Choroid plexus epithelial cell (primary cell): ENCODE measurements around the gene IQCK.
A peak's percentile ranks its signal among the peaks of the same experiment; 100 is the strongest.

Experiments
- DNase-seq: peaks from one replicate; pipeline ENCODE4 v3.0.0-alpha.2; 2010; ENCODE audit warnings: low read depth
- H3K4me3 ChIP-seq: 2 replicates; pipeline ENCODE4 v1.5.1; 2011; ENCODE audit warnings: low read depth, mild to moderate bottlenecking, control low read depth, low read length, moderate library complexity
- TF ChIP-seq, protein P1 (sequence below): conservative IDR thresholded peaks from 2 replicates; pipeline ENCODE4 v1.5.1; 2011; ENCODE audit warnings: low read depth, mild to moderate bottlenecking, control low read depth, inconsistent platforms, low read length, moderate library complexity

The IQCK gene

DNA sequence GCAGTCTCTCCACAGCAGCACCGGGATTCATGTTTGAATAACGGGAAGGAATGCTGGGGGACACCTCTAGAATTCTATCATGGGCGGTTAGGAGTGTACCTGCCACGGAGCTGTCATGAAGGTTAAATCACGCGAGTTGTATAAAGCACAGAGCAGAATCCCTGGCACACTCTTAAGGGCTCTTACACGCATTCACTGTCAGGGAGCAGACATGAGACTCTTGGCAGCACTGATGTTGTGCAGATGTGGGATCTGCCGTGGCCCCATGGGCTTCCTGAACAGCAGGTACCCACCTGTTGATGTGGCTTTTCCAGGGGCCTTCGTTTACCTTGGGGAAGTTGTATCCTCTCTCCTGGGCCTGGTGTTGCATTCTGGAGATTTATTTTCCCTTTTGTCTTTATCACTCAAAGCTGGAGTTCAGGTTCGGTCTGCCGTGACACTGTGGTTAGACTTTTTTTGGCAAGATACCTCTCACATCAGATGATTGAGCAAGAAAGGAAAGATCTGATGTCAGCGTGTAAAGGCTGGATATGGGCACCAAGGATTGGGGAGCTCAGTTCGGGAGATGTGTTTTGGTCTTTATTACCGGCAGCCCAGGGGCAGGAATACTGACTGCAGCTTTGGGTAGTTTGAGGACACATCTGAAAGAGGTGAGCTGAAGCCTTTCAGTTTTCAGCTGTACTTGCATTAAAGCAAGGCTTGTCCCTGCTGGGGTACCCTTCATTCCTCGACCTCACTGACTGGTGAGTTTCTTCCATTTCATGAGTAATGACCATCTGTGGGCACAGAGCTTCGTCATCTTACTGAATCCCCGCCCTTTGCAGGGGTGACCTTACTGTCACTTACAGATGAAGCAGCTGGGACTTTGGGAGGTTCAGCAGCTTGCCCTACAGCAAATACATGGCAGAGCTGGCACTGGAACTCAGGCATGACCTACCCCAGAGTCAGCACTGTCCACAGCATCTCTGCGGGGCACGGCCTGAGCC is 19.3 kb upstream of the IQCK start:
- TF ChIP-seq, protein P1, sequence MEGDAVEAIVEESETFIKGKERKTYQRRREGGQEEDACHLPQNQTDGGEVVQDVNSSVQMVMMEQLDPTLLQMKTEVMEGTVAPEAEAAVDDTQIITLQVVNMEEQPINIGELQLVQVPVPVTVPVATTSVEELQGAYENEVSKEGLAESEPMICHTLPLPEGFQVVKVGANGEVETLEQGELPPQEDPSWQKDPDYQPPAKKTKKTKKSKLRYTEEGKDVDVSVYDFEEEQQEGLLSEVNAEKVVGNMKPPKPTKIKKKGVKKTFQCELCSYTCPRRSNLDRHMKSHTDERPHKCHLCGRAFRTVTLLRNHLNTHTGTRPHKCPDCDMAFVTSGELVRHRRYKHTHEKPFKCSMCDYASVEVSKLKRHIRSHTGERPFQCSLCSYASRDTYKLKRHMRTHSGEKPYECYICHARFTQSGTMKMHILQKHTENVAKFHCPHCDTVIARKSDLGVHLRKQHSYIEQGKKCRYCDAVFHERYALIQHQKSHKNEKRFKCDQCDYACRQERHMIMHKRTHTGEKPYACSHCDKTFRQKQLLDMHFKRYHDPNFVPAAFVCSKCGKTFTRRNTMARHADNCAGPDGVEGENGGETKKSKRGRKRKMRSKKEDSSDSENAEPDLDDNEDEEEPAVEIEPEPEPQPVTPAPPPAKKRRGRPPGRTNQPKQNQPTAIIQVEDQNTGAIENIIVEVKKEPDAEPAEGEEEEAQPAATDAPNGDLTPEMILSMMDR = no peak
- DNase-seq = peak; percentile 62
- no peak overlapping the region for H3K4me3 ChIP-seq

DNA sequence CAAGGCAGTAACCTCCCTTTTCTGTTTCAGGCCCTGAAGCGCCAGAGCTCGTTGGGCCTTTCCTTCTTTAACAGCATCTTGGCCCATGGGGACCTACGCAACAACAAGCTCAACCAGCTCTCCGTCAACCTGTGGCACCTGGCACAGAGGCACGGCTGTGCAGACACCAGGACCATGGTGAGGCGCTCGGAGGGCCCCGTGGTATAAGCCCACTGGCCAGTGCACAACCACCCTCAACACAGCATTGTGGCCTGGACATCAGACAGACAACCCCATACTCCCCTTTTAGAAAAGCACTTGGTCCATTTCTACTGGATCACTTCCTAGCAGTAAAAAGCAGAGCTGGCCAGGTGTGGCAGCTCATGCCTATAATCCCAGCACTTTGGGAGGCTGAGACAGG is 18.6 kb upstream of the IQCK start:
- no peak overlapping the region for H3K4me3 ChIP-seq
- DNase-seq = no peak

GRCh38 chr16:19700319-19700781 is 17.7 kb upstream of the IQCK start:
- no peak overlapping the region for H3K4me3 ChIP-seq
- DNase-seq = peak; percentile 81
- TF ChIP-seq, protein P1 = no peak

More for the DNA sequence above, 18.6 kb upstream of the IQCK start:
- TF ChIP-seq, protein P1 = no peak

- no peak overlapping the region for H3K4me3 ChIP-seq
- TF ChIP-seq, protein P1 = no peak
- DNase-seq = peak; percentile 46
Measured at GRCh38 chr16:19701091-19701490, 17.0 kb upstream of the IQCK start.

- TF ChIP-seq, protein P1 = no peak
- no peak for DNase-seq
- H3K4me3 ChIP-seq = no peak overlapping the region
Measured at GRCh38 chr16:19703172-19703889, 14.7 kb upstream of the IQCK start.

GRCh38 chr16:19704321-19705145 is 13.5 kb upstream of the IQCK start:
- TF ChIP-seq, protein P1 = no peak
- no peak overlapping the region for H3K4me3 ChIP-seq
- DNase-seq = peak; percentile 94
